NCI-H128 (cell line): ENCODE results near the gene MFAP3.

Experiments used
- DNase-seq: peaks from one replicate; lab custom pipeline; 2025; ENCODE audit not compliant: unreplicated experiment; lab: John Stamatoyannopoulos, UW

Gene MFAP3

GRCh38 chr5:154090656-154091055 is 51.9 kb downstream of the MFAP3 start:
- no peak for DNase-seq

GRCh38 chr5:154092356-154093141 is 53.8 kb downstream of the MFAP3 start:
- no peak for DNase-seq

GRCh38 chr5:154093142-154093532 is 54.4 kb downstream of the MFAP3 start:
- DNase-seq, result no peak

- peak; percentile 29 for DNase-seq
Observed at GRCh38 chr5:154095904-154096303, 57.1 kb downstream of the MFAP3 start.

GRCh38 chr5:154097031-154097430 is 58.3 kb downstream of the MFAP3 start:
- DNase-seq, result no peak

- no peak for DNase-seq
Observed at GRCh38 chr5:154098465-154098864, 59.7 kb downstream of the MFAP3 start.

GRCh38 chr5:154101184-154101583 is 62.4 kb downstream of the MFAP3 start:
- DNase-seq, result no peak

- no peak for DNase-seq
Observed at GRCh38 chr5:154103233-154103632, 64.5 kb downstream of the MFAP3 start.
